ENCODE data around the gene DGCR8.
A peak's percentile ranks its signal among the peaks of the same experiment; 100 is the strongest.

- peak; percentile 14 for TF ChIP-seq POLR2A (IDR thresholded peaks at IDR 0.05; ENCODE audit: low read length)
- TF ChIP-seq GATA1 (IDR thresholded peaks at IDR 0.05; ENCODE audit: low read depth, low read length), result no peak
Observed at GRCh38 chr22:20128902-20129746, 49.1 kb downstream of the DGCR8 start.
